Effector CD4-positive, alpha-beta T cell (primary cell): ENCODE results near the gene TBP.
"Not testable (repeated sequence)": the region's sequence is repeated elsewhere in the genome, so short reads cannot be mapped to it uniquely, and the experiment has no call there.

Experiments used
- DNase-seq: peaks from one replicate; pipeline ENCODE4 v3.0.0-alpha.2; 2020

The TBP gene

GRCh38 chr6:170536671-170537070 is 17.5 kb upstream of the TBP start:
- no peak for DNase-seq

GRCh38 chr6:170537329-170537728 is 16.8 kb upstream of the TBP start:
- DNase-seq, result no peak

GRCh38 chr6:170542031-170542719 is 12.0 kb upstream of the TBP start:
- DNase-seq, result no peak

GRCh38 chr6:170545405-170545804 is 8.8 kb upstream of the TBP start:
- no peak for DNase-seq

- peak; percentile 75 for DNase-seq
These were observed 1.2 kb upstream of the TBP start, which contains the start of gene PSMB1 for GRCh38 chr6:170552765-170553533. TSS of gene PSMB1 (minus strand) at chr6:170553307. CDS start at chr6:170553242, 65 bp downstream.

- DNase-seq, result peak; percentile 40
These were observed 596 bp upstream of the TBP start for GRCh38 chr6:170553534-170554012.

- DNase-seq, result peak; percentile 3
These were observed 598 bp downstream of the TBP start for GRCh38 chr6:170554796-170555137.

GRCh38 chr6:170555305-170555704 is 1.1 kb downstream of the TBP start:
- DNase-seq, result no peak

- no peak for DNase-seq
These were observed 7.4 kb downstream of the TBP start for GRCh38 chr6:170561555-170561954.

- DNase-seq, result no peak
These were observed 10.9 kb downstream of the TBP start for GRCh38 chr6:170564936-170565530.

GRCh38 chr6:170572704-170573466 is 18.7 kb downstream of the TBP start:
- no peak for DNase-seq

GRCh38 chr6:170575250-170575649 is 21.1 kb downstream of the TBP start:
- DNase-seq, result no peak

GRCh38 chr6:170578909-170579308 is 24.7 kb downstream of the TBP start:
- DNase-seq, result no peak

GRCh38 chr6:170583756-170584180 is 29.6 kb downstream of the TBP start:
- DNase-seq, result no peak

GRCh38 chr6:170584181-170584953 is 30.2 kb downstream of the TBP start, which contains the start of gene PDCD2:
TSS of gene PDCD2 (minus strand) at chr6:170584637. CDS start at chr6:170584581, 56 bp downstream.
- peak; percentile 88 for DNase-seq

- DNase-seq, result no peak
These were observed 30.9 kb downstream of the TBP start for GRCh38 chr6:170584954-170585498.

- no peak for DNase-seq
These were observed 36.6 kb downstream of the TBP start for GRCh38 chr6:170590725-170591124.

GRCh38 chr6:170596426-170596825 is 42.3 kb downstream of the TBP start:
- DNase-seq, result no peak

GRCh38 chr6:170597278-170597677 is 43.1 kb downstream of the TBP start:
- DNase-seq, result no peak

GRCh38 chr6:170605574-170606259 is 51.5 kb downstream of the TBP start:
- DNase-seq, result no peak

- DNase-seq, result not testable (repeated sequence)
These were observed 55.1 kb downstream of the TBP start for GRCh38 chr6:170609225-170609624.
